GOT3 (cell line): ENCODE data around the gene MICOS13.

Source experiments
- DNase-seq: peaks from one replicate; lab custom pipeline; 2025; ENCODE audit warnings: mixed read lengths; lab: John Stamatoyannopoulos, UW

MICOS13 gene

GRCh38 chr19:5667751-5668271 is 12.5 kb downstream of the MICOS13 start:
- DNase-seq, result no peak

GRCh38 chr19:5666921-5667610 is 13.2 kb downstream of the MICOS13 start:
- no peak for DNase-seq

- DNase-seq, result no peak
Measured at GRCh38 chr19:5665781-5666513, 14.4 kb downstream of the MICOS13 start.

- no peak for DNase-seq
Measured at GRCh38 chr19:5664515-5664914, 15.8 kb downstream of the MICOS13 start.

GRCh38 chr19:5663904-5664303 is 16.4 kb downstream of the MICOS13 start:
- DNase-seq, result no peak

GRCh38 chr19:5661483-5661882 is 18.8 kb downstream of the MICOS13 start:
- no peak for DNase-seq

- DNase-seq, result no peak
Measured at GRCh38 chr19:5655412-5655811, 24.9 kb downstream of the MICOS13 start.

- no peak for DNase-seq
Measured at GRCh38 chr19:5654931-5655330, 25.4 kb downstream of the MICOS13 start.

- no peak for DNase-seq
Measured at GRCh38 chr19:5652261-5652660, 28.1 kb downstream of the MICOS13 start.

GRCh38 chr19:5651361-5651760 is 29.0 kb downstream of the MICOS13 start:
- DNase-seq, result no peak

- no peak for DNase-seq
Measured at GRCh38 chr19:5648464-5648863, 31.9 kb downstream of the MICOS13 start.

- DNase-seq, result no peak
Measured at GRCh38 chr19:5646703-5647102, 33.6 kb downstream of the MICOS13 start.

GRCh38 chr19:5645409-5645808 is 34.9 kb downstream of the MICOS13 start:
- DNase-seq, result no peak

- DNase-seq, result no peak
Measured at GRCh38 chr19:5644037-5644436, 36.3 kb downstream of the MICOS13 start.

- no peak for DNase-seq
Measured at GRCh38 chr19:5643060-5643459, 37.3 kb downstream of the MICOS13 start.

- no peak for DNase-seq
Measured at GRCh38 chr19:5642204-5642603, 38.1 kb downstream of the MICOS13 start.

GRCh38 chr19:5641171-5641570 is 39.1 kb downstream of the MICOS13 start:
- no peak for DNase-seq

GRCh38 chr19:5637971-5638370 is 42.3 kb downstream of the MICOS13 start:
- DNase-seq, result no peak

- DNase-seq, result no peak
Measured at GRCh38 chr19:5635427-5635826, 44.9 kb downstream of the MICOS13 start.

- DNase-seq, result no peak
Measured at GRCh38 chr19:5632657-5633056, 47.7 kb downstream of the MICOS13 start.

- no peak for DNase-seq
Measured at GRCh38 chr19:5632241-5632612, 48.1 kb downstream of the MICOS13 start.

- DNase-seq, result no peak
Measured at GRCh38 chr19:5631567-5632240, 48.6 kb downstream of the MICOS13 start.

- no peak for DNase-seq
Measured at GRCh38 chr19:5628919-5629481, 51.3 kb downstream of the MICOS13 start.
